ENCODE measurements around the gene YWHAG. TPM values are rescaled to one million over a fixed set of nuclear protein-coding genes. Genes with fewer than 3 reads are reported as not detected.

Gene YWHAG
- total RNA-seq, 1 donor from 2014 or later = 223 TPM

DNA sequence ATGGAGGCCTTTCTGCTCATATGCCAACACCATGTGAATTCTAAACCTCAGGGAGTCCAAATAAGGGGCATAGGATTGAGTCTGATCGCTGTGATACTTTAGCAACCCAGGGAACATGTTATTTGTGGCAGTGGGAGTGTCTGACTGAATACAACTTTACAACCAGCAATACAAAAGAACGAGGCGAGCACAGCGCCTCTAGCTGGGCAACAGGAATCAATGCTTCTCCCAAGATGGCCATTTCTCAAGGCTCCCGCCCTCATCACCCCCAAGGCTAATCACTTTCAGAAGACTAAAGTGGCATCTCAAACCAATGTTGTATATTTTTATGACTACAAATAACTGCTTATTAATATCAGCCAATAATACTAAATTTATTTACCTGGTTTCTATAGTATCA lies 28.1 kb downstream of the YWHAG start:
- Histone ChIP-seq H3K4me3 (no peak overlapping the region), H3K36me3 (peaks cover 44% of the 10 kb centered on the region), H3K9me3 (replicated peaks) (no peaks in the 10 kb centered on the region), H3K4me1 (peaks cover 99% of the 10 kb centered on the region), H3K27me3 (ENCODE audit: low read depth) (no peaks in the 10 kb centered on the region), H3K27ac (replicated peaks) (peak overlapping the region; percentile 90)
- TF ChIP-seq, protein P1, sequence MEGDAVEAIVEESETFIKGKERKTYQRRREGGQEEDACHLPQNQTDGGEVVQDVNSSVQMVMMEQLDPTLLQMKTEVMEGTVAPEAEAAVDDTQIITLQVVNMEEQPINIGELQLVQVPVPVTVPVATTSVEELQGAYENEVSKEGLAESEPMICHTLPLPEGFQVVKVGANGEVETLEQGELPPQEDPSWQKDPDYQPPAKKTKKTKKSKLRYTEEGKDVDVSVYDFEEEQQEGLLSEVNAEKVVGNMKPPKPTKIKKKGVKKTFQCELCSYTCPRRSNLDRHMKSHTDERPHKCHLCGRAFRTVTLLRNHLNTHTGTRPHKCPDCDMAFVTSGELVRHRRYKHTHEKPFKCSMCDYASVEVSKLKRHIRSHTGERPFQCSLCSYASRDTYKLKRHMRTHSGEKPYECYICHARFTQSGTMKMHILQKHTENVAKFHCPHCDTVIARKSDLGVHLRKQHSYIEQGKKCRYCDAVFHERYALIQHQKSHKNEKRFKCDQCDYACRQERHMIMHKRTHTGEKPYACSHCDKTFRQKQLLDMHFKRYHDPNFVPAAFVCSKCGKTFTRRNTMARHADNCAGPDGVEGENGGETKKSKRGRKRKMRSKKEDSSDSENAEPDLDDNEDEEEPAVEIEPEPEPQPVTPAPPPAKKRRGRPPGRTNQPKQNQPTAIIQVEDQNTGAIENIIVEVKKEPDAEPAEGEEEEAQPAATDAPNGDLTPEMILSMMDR (IDR thresholded peaks at IDR 0.05; ENCODE audit: borderline replicate concordance) = no peak
- no peak for DNase-seq
- intact Hi-C loops (cut with micrococcal nuclease) = no loop called here

DNA sequence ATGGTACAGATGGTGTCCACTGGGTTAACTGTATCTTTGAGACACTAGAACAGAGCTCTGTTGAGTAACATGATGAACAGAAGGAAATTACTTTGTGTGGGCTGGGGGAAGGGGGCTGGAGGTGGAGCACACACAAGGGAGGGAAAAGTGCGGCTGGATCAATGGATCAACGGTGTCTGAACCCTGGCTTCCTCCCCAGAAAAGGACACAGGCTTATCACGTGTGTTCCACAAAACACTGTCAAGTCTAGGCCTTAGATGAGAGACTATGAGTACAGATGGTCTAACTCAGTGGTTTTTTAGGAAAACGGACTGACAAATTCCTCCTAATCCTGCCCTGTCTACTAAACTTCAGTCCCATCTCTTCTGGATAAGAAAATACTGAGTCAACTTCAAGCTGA lies 28.5 kb downstream of the YWHAG start:
- TF ChIP-seq, protein P1 (IDR thresholded peaks at IDR 0.05; ENCODE audit: borderline replicate concordance) = no peak
- H3K27me3 ChIP-seq (ENCODE audit: low read depth) = no peaks in the 10 kb centered on the region
- H3K36me3 ChIP-seq = peaks cover 48% of the 10 kb centered on the region
- no peaks in the 10 kb centered on the region for H3K9me3 ChIP-seq (replicated peaks)
- intact Hi-C loops (cut with micrococcal nuclease) = no loop called here
- H3K4me3 ChIP-seq = no peak overlapping the region
- H3K27ac ChIP-seq (replicated peaks) = peak overlapping the region; percentile 90
- no peak for DNase-seq
- peaks cover 96% of the 10 kb centered on the region for H3K4me1 ChIP-seq

DNA sequence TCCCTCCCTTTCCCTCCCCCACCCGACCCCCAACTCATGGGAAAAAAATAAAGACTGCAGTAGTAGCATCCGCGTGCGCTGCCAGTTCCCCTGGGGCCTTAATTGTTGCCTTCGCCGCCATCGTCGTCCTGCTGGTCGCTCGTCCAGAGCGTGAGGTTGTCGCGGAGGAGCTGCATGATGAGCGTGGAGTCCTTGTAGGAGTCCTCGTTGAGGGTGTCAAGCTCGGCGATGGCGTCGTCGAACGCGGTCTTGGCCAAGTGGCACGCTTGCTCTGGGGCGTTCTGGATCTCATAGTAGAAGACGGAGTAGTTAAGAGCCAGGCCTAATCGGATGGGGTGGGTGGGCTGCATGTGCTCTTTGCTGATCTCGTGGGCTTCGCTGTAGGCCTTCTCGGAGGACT lies 29.3 kb downstream of the YWHAG start:
- no peak for DNase-seq
- H3K4me1 ChIP-seq = peaks cover 96% of the 10 kb centered on the region
- no peaks in the 10 kb centered on the region for H3K27me3 ChIP-seq (ENCODE audit: low read depth)
- peak overlapping the region; percentile 90 for H3K27ac ChIP-seq (replicated peaks)
- TF ChIP-seq, protein P1 (IDR thresholded peaks at IDR 0.05; ENCODE audit: borderline replicate concordance) = no peak
- H3K4me3 ChIP-seq = no peak overlapping the region
- intact Hi-C loops (cut with micrococcal nuclease) = no loop called here
- H3K36me3 ChIP-seq = peaks cover 56% of the 10 kb centered on the region
- H3K9me3 ChIP-seq (replicated peaks) = no peaks in the 10 kb centered on the region

DNA sequence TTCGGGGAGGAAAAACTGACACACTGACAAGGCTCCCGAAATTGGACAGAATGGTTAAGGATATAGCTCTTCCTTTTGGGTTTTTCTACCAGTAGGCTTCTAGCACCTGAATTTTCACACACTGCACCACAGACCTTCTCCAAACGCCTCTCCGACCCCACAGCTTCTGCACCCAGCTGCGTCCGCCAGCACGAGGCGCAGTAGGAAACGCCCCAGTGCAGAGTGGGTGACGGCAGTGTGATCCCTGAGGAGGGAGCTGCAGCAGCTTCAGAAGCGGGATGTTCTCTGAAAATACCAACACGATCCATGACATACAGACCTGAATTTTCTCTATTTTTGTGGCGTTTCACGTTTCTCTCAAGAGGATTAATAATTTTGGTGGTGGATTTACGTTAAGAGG lies 30.4 kb downstream of the YWHAG start:
- no peak for DNase-seq
- Histone ChIP-seq H3K36me3 (peaks cover 56% of the 10 kb centered on the region), H3K4me3 (no peak overlapping the region), H3K9me3 (replicated peaks) (no peaks in the 10 kb centered on the region), H3K27me3 (ENCODE audit: low read depth) (no peaks in the 10 kb centered on the region), H3K27ac (replicated peaks) (peak overlapping the region; percentile 90), H3K4me1 (peaks cover 96% of the 10 kb centered on the region)
- TF ChIP-seq, protein P1 (IDR thresholded peaks at IDR 0.05; ENCODE audit: borderline replicate concordance) = no peak
- intact Hi-C loops (cut with micrococcal nuclease) = no loop called here

DNA sequence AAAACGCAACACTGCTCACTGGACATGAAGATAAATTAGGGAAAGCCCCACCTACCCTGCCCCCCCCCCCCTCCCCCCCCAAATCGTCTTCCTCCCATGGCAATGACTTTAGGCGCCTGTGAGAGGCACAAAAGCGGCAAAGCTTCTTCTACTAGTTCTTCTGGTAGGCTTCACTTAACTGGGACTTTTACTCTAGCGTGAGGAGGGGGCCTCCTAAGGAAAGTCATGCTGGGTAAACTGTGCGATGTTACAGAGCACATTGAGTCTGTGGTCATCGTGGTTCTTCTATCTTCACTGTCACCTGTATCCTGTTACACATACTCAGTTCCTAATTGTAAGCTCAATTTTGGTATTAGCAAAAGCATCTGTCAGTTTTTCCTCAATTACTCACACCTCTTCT lies 31.2 kb downstream of the YWHAG start:
- H3K27ac ChIP-seq (replicated peaks) = peak overlapping the region; percentile 60

More for the DNA sequence above, 31.2 kb downstream of the YWHAG start:
- intact Hi-C loops (cut with micrococcal nuclease) = no loop called here
- H3K4me3 ChIP-seq = no peak overlapping the region
- no peaks in the 10 kb centered on the region for H3K27me3 ChIP-seq (ENCODE audit: low read depth)
- TF ChIP-seq, protein P1 (IDR thresholded peaks at IDR 0.05; ENCODE audit: borderline replicate concordance) = no peak
- no peaks in the 10 kb centered on the region for H3K9me3 ChIP-seq (replicated peaks)
- H3K36me3 ChIP-seq = peaks cover 56% of the 10 kb centered on the region
- H3K4me1 ChIP-seq = peaks cover 96% of the 10 kb centered on the region
- DNase-seq = no peak
